Gastrocnemius medialis (tissue), 4 donors: ENCODE measurements around the gene MZT2B.
"Not testable (repeated sequence)": the region's sequence is repeated elsewhere in the genome, so short reads cannot be mapped to it uniquely, and the experiment has no call there.

Experiments
- CTCF ChIP-seq, 5 experiments: fragments of 450-650 bp in 3 of 5; fragments of 200-600 bp in 2 of 5; sonication (generic) in 2 of 5; IDR thresholded peaks in 4 of 5; conservative IDR thresholded peaks in 1 of 5; 1 replicate in 4 of 5; 2 replicates in 1 of 5; pipeline ENCODE4 v1.5.1; 2016 to 2019; ENCODE audit warnings: antibody characterized with exemption in 5 of 5, mild to moderate bottlenecking in 3 of 5, moderate library complexity in 3 of 5
- POLR2A ChIP-seq, 2 donors: fragments of 450-650 bp; IDR thresholded peaks; one replicate each; pipeline ENCODE4 v1.6.1; 2017; ENCODE audit warnings: antibody characterized with exemption in 2 of 2, mild to moderate bottlenecking in 2 of 2, moderate library complexity in 2 of 2

- TF ChIP-seq CTCF (IDR thresholded peaks at IDR 0.05 in 4 of 5, conservative IDR thresholded peaks at IDR 0.05 in 1 of 5); POLR2A (IDR thresholded peaks at IDR 0.05): not testable (repeated sequence)
Measured at GRCh38 chr2:130207051-130207450, 25.0 kb downstream of the MZT2B start.
